A549 (cell line): ENCODE data around the gene PARP12. TPM values are rescaled to one million over a fixed set of nuclear protein-coding genes. Genes with fewer than 3 reads are reported as not detected.

Source experiments
- ATAC-seq, 2 experiments: fragments of 200-7000 bp in 1 of 2; fragments of >200 bp in 1 of 2; cut with Nextera tagmentation in 1 of 2; cut with Tn5 transposase in 1 of 2; 3 replicates each; pipeline versions ENCODE4 v1.8.0 to v1.9.1; 2018 to 2020; ENCODE audit warnings: mild to moderate bottlenecking in 1 of 2, moderate library complexity in 1 of 2
- CTCF ChIA-PET: fragments of 300-600 bp; sonication (Branson Sonifier 250); formaldehyde crosslinking; extraction: SDS; loops from one replicate; lab custom pipeline; 2021; ENCODE audit warnings: antibody characterized with exemption, inconsistent platforms; lab: Yijun Ruan, JAX
- POLR2A ChIA-PET: fragments of 350-600 bp; formaldehyde crosslinking; extraction: SDS; loops from one replicate; lab custom pipeline; 2021; ENCODE audit warnings: antibody characterized with exemption, inconsistent platforms; lab: Yijun Ruan, JAX
- DNase-seq, 2 experiments: peaks; one replicate each; pipeline versions ENCODE4 v3.0.0 to v3.0.0-alpha.2; 2011 to 2016; ENCODE audit warnings: low read depth in 1 of 2, low spot score in 1 of 2
- FAIRE-seq: peaks from 2 replicates; lab custom pipeline; 2011; peaks lifted over from hg19 to GRCh38; lab: Jason Lieb, UNC
- H3K27ac ChIP-seq, 2 experiments: fragments of >200 bp; sonication (Bioruptor Twin); formaldehyde crosslinking; 3 replicates each; pipeline ENCODE4 v1.5.1; 2016 to 2017
- H3K4me1 ChIP-seq: fragments of >200 bp; sonication (Bioruptor Twin); formaldehyde crosslinking; 3 replicates; pipeline ENCODE4 v1.6.1; 2016
- H3K4me2 ChIP-seq: fragments of >200 bp; sonication (Bioruptor Twin); formaldehyde crosslinking; 3 replicates; pipeline ENCODE4 v1.6.1; 2016
- H3K4me3 ChIP-seq: fragments of >200 bp; sonication (Bioruptor Twin); formaldehyde crosslinking; 3 replicates; pipeline ENCODE4 v1.5.1; 2016
- H3K9me3 ChIP-seq: fragments of >200 bp; sonication (Bioruptor Twin); formaldehyde crosslinking; 3 replicates; pipeline ENCODE4 v1.6.1; 2016
- BHLHE40 ChIP-seq: IDR thresholded peaks from 2 replicates; pipeline ENCODE4 v1.6.1; 2012; ENCODE audit warnings: low read depth, low read length, inconsistent platforms
- CBX2 ChIP-seq: fragments of 200-600 bp; sonication (generic); IDR thresholded peaks from 2 replicates; pipeline ENCODE4 v1.6.1; 2016; ENCODE audit warnings: low read depth, mild to moderate bottlenecking, borderline replicate concordance
- CBX8 ChIP-seq: fragments of 200-600 bp; sonication (generic); IDR thresholded peaks from 2 replicates; pipeline ENCODE4 v1.6.1; 2016
- ESRRA ChIP-seq: fragments of 150-350 bp; IDR thresholded peaks from 2 replicates; pipeline ENCODE4 v1.6.1; 2014; ENCODE audit warnings: mild to moderate bottlenecking, low read length, borderline replicate concordance
- FOXS1 ChIP-seq: fragments of 250-450 bp; sonication (Bioruptor Pico); IDR thresholded peaks from 2 replicates; pipeline ENCODE4 v1.5.0; 2020; ENCODE audit warnings: mild to moderate bottlenecking, moderate library complexity
- GATA3 ChIP-seq: IDR thresholded peaks from 2 replicates; pipeline ENCODE4 v1.6.1; 2012; ENCODE audit warnings: borderline replicate concordance
- HEYL ChIP-seq: fragments of 250-450 bp; sonication (Bioruptor Pico); IDR thresholded peaks from 2 replicates; pipeline ENCODE4 v1.8.0; 2021; ENCODE audit warnings: mild to moderate bottlenecking, moderate library complexity
- HOXA7 ChIP-seq: fragments of 250-450 bp; sonication (Bioruptor Pico); IDR thresholded peaks from 2 replicates; pipeline ENCODE4 v1.5.0; 2020; ENCODE audit warnings: mild to moderate bottlenecking, moderate library complexity
- HOXB13 ChIP-seq: fragments of 250-450 bp; sonication (Bioruptor Pico); IDR thresholded peaks from 2 replicates; pipeline ENCODE4 v1.5.0; 2020; ENCODE audit warnings: low read depth, mild to moderate bottlenecking, moderate library complexity
- JUN ChIP-seq, 2 experiments: fragments of >200 bp; sonication (Bioruptor Twin); formaldehyde crosslinking; IDR thresholded peaks; 2 replicates in 1 of 2; 3 replicates in 1 of 2; pipeline ENCODE4 v1.6.1; 2016 to 2017
- JUNB ChIP-seq: fragments of >200 bp; sonication (Bioruptor Twin); formaldehyde crosslinking; IDR thresholded peaks from 2 replicates; pipeline ENCODE4 v1.6.1; 2016
- MYC ChIP-seq: IDR thresholded peaks from 2 replicates; pipeline ENCODE4 v1.6.1; 2012; ENCODE audit warnings: mild to moderate bottlenecking, inconsistent platforms, low read length, improper control_type of control experiment, borderline replicate concordance
- POLR2A ChIP-seq: IDR thresholded peaks from 2 replicates; pipeline ENCODE4 v1.6.1; 2012; ENCODE audit warnings: mild to moderate bottlenecking, low read length
- POLR2AphosphoS2 ChIP-seq: conservative IDR thresholded peaks from 2 replicates; pipeline ENCODE4 v1.6.1; 2012; ENCODE audit warnings: low read length, improper control_type of control experiment, inconsistent platforms
- RAD21 ChIP-seq, 2 experiments: fragments of >200 bp in 1 of 2; sonication (Bioruptor Twin) in 1 of 2; formaldehyde crosslinking in 1 of 2; IDR thresholded peaks in 1 of 2; conservative IDR thresholded peaks in 1 of 2; 2 replicates in 1 of 2; 3 replicates in 1 of 2; pipeline ENCODE4 v1.6.1; 2012 to 2018; ENCODE audit warnings: inconsistent platforms in 1 of 2
- RFX5 ChIP-seq: fragments of 450-650 bp; IDR thresholded peaks from 2 replicates; pipeline ENCODE4 v1.7.1; 2014; ENCODE audit warnings: antibody characterized with exemption, mild to moderate bottlenecking, moderate library complexity
- RNF2 ChIP-seq: fragments of 200-600 bp; sonication (generic); IDR thresholded peaks from 2 replicates; pipeline ENCODE4 v1.6.1; 2016; ENCODE audit warnings: low read depth, mild to moderate bottlenecking, antibody characterized with exemption, moderate library complexity, borderline replicate concordance
- ZNF302 ChIP-seq: fragments of 250-450 bp; sonication (Bioruptor Pico); IDR thresholded peaks from 2 replicates; pipeline ENCODE4 v1.9.0; 2021; ENCODE audit warnings: inconsistent platforms, mild to moderate bottlenecking, moderate library complexity
- WGBS: methylation state at CpG from one replicate; pipeline ENCODE4 v1.1.6; 2017; ENCODE audit errors: missing lambda C conversion rate; 5-methylcytosine and 5-hydroxymethylcytosine counted together
- polyA plus RNA-seq, 4 experiments: library from polyadenylated mRNA; depleted of rRNA in 3 of 4; stranded (reverse); fragments of >200 nt; fragmentation: RNase III in 1 of 4; extraction: RNeasy Plus Mini Kit Qiagen cat#74134 plus additional on column Dnase treatment in 1 of 4; gene quantifications; 2 replicates in 3 of 4; 3 replicates in 1 of 4; pipeline ENCODE4 v1.2.3, GENCODE V29; 2011 to 2017
- TF ChIP-seq, protein P1 (sequence below): fragments of >200 bp; sonication (Bioruptor Twin); formaldehyde crosslinking; IDR thresholded peaks from 3 replicates; pipeline ENCODE4 v1.6.1; 2016
- TF ChIP-seq, protein P2 (sequence below): fragments of >200 bp; sonication (Bioruptor Twin); formaldehyde crosslinking; IDR thresholded peaks from 3 replicates; pipeline ENCODE4 v1.5.1; 2016
- TF ChIP-seq, protein P3 (sequence below): fragments of 150-350 bp; IDR thresholded peaks from 2 replicates; pipeline ENCODE4 v1.6.1; 2014; ENCODE audit warnings: low read depth, mild to moderate bottlenecking, low read length
- TF ChIP-seq, protein P4 (sequence below): fragments of 250-450 bp; sonication (Bioruptor Pico); IDR thresholded peaks from 2 replicates; pipeline ENCODE4 v1.5.0; 2021; ENCODE audit warnings: mild to moderate bottlenecking, moderate library complexity, borderline replicate concordance

The PARP12 gene
- polyA plus RNA-seq, 2 of the 4 experiments (the other 2 are of a cell fraction) = 10.0 to 16.0 TPM

DNA sequence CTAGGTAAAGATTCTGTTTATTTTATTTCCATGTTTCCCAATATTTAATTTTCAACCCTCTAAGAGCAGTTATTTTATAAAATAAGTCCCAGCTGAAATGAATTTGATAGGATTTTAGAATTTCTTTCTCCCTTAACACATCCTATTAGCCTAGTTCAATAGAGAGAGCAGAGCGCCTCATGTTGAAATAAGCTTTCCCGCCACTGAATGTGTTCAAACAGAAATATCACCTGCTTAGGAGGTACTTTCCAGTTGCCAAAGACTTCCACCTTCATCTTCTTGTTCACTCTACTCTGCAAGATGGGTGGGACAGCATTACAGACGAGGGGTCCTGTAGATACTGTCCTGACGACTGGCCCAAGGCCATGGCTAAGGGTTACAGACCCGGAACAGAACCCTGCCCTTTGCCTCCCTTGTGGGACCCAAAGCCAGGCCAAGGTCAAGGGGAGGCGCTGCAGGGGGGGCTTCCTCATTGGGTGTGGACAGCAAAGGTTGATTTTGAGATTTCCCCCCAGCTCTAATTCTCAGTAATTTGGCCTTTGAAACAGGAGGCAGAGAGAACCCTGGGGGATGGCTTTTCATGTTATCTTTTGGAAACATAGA lies 62.0 kb downstream of the PARP12 start:
- no peak for FAIRE-seq
- POLR2A ChIA-PET = no interaction called here
- H3K9me3 ChIP-seq = no peaks in the 10 kb centered on the region
- DNase-seq = no peak
- CTCF ChIA-PET = interaction anchor here (0.7 to 11.1 kb wide), 15 partner anchors 12 to 671 kb away, joined by 3 to 311 read pairs (median 6); partner anchors contain the start of gene HIPK2
- no peak for ATAC-seq
- TF ChIP-seq FOXS1 (CRISPR knock-in tag) = no peak
- TF ChIP-seq, protein P1, sequence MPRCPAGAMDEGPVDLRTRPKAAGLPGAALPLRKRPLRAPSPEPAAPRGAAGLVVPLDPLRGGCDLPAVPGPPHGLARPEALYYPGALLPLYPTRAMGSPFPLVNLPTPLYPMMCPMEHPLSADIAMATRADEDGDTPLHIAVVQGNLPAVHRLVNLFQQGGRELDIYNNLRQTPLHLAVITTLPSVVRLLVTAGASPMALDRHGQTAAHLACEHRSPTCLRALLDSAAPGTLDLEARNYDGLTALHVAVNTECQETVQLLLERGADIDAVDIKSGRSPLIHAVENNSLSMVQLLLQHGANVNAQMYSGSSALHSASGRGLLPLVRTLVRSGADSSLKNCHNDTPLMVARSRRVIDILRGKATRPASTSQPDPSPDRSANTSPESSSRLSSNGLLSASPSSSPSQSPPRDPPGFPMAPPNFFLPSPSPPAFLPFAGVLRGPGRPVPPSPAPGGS = no peak
- TF ChIP-seq, protein P2, sequence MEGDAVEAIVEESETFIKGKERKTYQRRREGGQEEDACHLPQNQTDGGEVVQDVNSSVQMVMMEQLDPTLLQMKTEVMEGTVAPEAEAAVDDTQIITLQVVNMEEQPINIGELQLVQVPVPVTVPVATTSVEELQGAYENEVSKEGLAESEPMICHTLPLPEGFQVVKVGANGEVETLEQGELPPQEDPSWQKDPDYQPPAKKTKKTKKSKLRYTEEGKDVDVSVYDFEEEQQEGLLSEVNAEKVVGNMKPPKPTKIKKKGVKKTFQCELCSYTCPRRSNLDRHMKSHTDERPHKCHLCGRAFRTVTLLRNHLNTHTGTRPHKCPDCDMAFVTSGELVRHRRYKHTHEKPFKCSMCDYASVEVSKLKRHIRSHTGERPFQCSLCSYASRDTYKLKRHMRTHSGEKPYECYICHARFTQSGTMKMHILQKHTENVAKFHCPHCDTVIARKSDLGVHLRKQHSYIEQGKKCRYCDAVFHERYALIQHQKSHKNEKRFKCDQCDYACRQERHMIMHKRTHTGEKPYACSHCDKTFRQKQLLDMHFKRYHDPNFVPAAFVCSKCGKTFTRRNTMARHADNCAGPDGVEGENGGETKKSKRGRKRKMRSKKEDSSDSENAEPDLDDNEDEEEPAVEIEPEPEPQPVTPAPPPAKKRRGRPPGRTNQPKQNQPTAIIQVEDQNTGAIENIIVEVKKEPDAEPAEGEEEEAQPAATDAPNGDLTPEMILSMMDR = no peak
- TF ChIP-seq CBX8 = no peak
- no peak for TF ChIP-seq POLR2AphosphoS2
- no peak for TF ChIP-seq HOXB13 (CRISPR knock-in tag)
- no peak for TF ChIP-seq CBX2
- TF ChIP-seq GATA3 = no peak
- 91% methylated on average over 6 of the region's 6 CpGs for WGBS
- H3K4me3 ChIP-seq = no peak overlapping the region
- peak overlapping the region in 1 of 2 experiments; percentile 0; a peak in 2 of 6 replicates for H3K27ac ChIP-seq
- peaks cover under 1% of the 10 kb centered on the region; the same call in 1 of the 3 replicates for H3K4me1 ChIP-seq
- H3K4me2 ChIP-seq = no peak overlapping the region

DNA sequence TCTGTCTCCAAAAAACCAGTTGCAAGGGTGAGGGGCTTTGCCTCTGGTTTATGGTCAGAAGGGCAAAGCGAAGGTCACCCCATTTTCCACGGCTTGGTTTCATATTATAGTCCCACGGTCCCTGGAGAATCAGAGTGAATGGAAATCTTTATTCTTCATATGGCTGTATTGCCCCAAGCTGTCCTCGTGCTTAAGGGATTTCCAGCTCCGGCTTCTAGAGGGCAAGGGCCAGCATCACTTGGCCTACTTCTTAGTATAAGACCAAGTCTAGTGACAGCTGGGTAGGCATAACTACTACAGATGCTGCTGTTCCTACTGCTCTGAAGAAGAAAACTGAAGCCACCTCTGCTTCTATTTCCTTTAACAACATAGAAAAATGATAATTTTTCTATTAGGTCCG lies 63.2 kb downstream of the PARP12 start:
- ChIA-PET POLR2A (no interaction called here), CTCF (interaction anchor here (0.9 to 11.1 kb wide), 6 partner anchors 13 to 397 kb away, joined by 3 to 311 read pairs (median 8); no protein-coding TSS in a partner anchor)
- Histone ChIP-seq H3K4me2 (no peak overlapping the region), H3K27ac (no peak overlapping the region), H3K4me3 (no peak overlapping the region), H3K9me3 (no peaks in the 10 kb centered on the region), H3K4me1 (peaks cover 8% of the 10 kb centered on the region; the same call in 2 of the 3 replicates)
- WGBS = 90% methylated on average over 6 of the region's 6 CpGs
- no peak for ATAC-seq
- no peak for FAIRE-seq
- TF ChIP-seq POLR2A (no peak), HOXB13 (CRISPR knock-in tag) (no peak), JUNB (no peak), HEYL (CRISPR knock-in tag) (no peak), BHLHE40 (no peak), MYC (no peak), RFX5 (no peak), ZNF302 (no peak), RAD21 (conservative IDR thresholded peaks at IDR 0.05 in 1 of 2, IDR thresholded peaks at IDR 0.05 in 1 of 2) (no peak), CBX8 (no peak), HOXA7 (CRISPR knock-in tag) (no peak), JUN (IDR thresholded peaks at IDR 0.05) (no peak), POLR2AphosphoS2 (no peak), ESRRA (no peak), RNF2 (no peak)
- TF ChIP-seq, protein P3, sequence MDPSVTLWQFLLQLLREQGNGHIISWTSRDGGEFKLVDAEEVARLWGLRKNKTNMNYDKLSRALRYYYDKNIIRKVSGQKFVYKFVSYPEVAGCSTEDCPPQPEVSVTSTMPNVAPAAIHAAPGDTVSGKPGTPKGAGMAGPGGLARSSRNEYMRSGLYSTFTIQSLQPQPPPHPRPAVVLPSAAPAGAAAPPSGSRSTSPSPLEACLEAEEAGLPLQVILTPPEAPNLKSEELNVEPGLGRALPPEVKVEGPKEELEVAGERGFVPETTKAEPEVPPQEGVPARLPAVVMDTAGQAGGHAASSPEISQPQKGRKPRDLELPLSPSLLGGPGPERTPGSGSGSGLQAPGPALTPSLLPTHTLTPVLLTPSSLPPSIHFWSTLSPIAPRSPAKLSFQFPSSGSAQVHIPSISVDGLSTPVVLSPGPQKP = no peak
- TF ChIP-seq, protein P4, sequence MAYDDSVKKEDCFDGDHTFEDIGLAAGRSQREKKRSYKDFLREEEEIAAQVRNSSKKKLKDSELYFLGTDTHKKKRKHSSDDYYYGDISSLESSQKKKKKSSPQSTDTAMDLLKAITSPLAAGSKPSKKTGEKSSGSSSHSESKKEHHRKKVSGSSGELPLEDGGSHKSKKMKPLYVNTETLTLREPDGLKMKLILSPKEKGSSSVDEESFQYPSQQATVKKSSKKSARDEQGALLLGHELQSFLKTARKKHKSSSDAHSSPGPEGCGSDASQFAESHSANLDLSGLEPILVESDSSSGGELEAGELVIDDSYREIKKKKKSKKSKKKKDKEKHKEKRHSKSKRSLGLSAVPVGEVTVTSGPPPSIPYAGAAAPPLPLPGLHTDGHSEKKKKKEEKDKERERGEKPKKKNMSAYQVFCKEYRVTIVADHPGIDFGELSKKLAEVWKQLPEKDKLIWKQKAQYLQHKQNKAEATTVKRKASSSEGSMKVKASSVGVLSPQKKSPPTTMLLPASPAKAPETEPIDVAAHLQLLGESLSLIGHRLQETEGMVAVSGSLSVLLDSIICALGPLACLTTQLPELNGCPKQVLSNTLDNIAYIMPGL (CRISPR knock-in tag) = no peak
- TF ChIP-seq, protein P1 = no peak
- DNase-seq = no peak
